Effector memory CD4-positive, alpha-beta T cell (primary cell): ENCODE measurements around the gene ST8SIA4.
A peak's percentile ranks its signal among the peaks of the same experiment; 100 is the strongest.
"Not testable (repeated sequence)": the region's sequence is repeated elsewhere in the genome, so short reads cannot be mapped to it uniquely, and the experiment has no call there.

Experiments
- DNase-seq, 3 donors: peaks; one replicate each; pipeline ENCODE4 v3.0.0-alpha.2; 2020
- H3K27ac ChIP-seq: 2 replicates; pipeline ENCODE4 v1.7.0; 2013; ENCODE audit warnings: mild to moderate bottlenecking, low read length, moderate library complexity; ENCODE audit not compliant: insufficient read depth, poor library complexity, severe bottlenecking
- H3K27me3 ChIP-seq: replicated peaks from 2 replicates; pipeline ENCODE4 v1.7.0; 2013; ENCODE audit warnings: mild to moderate bottlenecking, low read length; ENCODE audit not compliant: insufficient read depth, control insufficient read depth, poor library complexity, severe bottlenecking
- H3K36me3 ChIP-seq: 2 replicates; pipeline ENCODE4 v1.7.0; 2013; ENCODE audit warnings: mild to moderate bottlenecking, low read length, moderate library complexity; ENCODE audit not compliant: control insufficient read depth, insufficient read depth
- H3K4me1 ChIP-seq: 2 replicates; pipeline ENCODE4 v1.7.0; 2013; ENCODE audit warnings: low read length, mild to moderate bottlenecking; ENCODE audit not compliant: control insufficient read depth, insufficient read depth, poor library complexity, severe bottlenecking
- H3K4me3 ChIP-seq: 2 replicates; pipeline ENCODE4 v1.7.0; 2013; ENCODE audit warnings: low read length, low read depth, mild to moderate bottlenecking; ENCODE audit not compliant: insufficient read depth, poor library complexity, severe bottlenecking
- H3K9me3 ChIP-seq: 2 replicates; pipeline ENCODE4 v1.7.0; 2013; ENCODE audit warnings: mild to moderate bottlenecking, low read length, moderate library complexity; ENCODE audit not compliant: control insufficient read depth

Gene ST8SIA4

DNA sequence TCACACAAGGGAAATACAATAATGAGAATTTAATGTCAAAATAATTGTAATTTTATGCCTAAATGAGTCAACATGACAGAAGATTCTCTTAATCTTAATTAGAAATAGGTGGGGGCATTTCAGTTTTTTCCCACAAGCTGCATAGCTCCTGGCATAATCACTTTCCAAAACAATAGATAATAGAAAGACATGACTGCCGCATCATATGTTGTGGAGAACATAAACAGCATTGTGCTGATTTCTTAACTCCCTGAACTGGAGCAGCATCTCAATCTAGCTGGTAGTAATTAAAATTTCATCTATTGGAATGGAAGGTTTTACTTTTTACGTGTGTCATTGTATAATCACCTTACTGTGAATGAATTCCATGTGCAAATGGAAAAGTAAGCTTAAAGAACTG, 112.1 kb downstream of the ST8SIA4 start:
- Histone ChIP-seq H3K36me3 (no peaks in the 10 kb centered on the region), H3K9me3 (no peaks in the 10 kb centered on the region), H3K4me1 (no peaks in the 10 kb centered on the region), H3K27me3 (no peaks in the 10 kb centered on the region), H3K4me3 (no peak overlapping the region), H3K27ac (no peak overlapping the region)
- DNase-seq: no peak

DNA sequence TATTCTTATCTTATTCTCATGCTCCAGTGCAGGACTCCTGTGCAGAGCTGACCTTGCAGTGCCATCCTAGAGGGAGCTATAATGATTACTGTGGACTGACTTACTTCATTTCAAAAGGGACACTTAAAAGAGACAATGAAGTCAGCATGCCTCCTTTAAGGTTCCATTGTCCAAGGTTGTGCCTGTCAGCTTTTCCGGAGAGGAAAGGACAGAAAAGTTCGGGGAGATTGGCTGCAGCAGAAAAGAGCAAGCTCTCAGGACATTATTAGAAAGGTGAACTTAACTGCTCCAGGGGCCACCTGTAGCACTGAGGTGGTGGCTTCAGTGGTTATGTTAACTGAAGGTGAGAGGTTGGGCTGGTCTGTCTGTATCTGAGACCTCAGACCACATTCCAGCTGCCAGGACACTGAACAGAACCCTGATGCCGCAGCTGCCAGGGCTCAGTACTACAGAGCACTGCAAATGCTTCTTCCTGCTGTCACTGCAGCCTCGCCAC, 112.9 kb downstream of the ST8SIA4 start:
- DNase-seq: no peak
- Histone ChIP-seq H3K27me3 (no peaks in the 10 kb centered on the region), H3K4me1 (no peaks in the 10 kb centered on the region), H3K36me3 (no peaks in the 10 kb centered on the region), H3K4me3 (no peak overlapping the region), H3K9me3 (no peaks in the 10 kb centered on the region), H3K27ac (no peak overlapping the region)

DNA sequence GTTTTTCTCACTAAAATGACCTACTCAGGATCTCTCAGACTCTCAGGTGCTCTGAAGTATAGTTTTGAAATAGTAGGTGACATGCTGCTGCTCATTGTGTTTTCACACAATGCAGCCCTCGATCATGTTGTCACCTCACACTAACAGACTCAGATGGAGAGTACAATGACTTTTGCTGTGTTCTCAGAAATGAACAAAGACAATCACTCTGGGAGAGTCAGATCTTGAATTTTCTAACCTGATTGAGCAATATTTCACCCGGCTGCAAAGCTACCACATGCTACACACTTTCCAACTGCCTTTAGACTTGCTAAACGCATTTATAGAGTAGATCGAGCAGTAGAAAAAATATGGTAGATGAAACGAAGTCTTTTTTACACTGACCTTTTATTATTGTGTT, 113.4 kb downstream of the ST8SIA4 start:
- H3K4me3 ChIP-seq: no peak overlapping the region
- no peaks in the 10 kb centered on the region for H3K36me3 ChIP-seq
- no peak for DNase-seq
- no peaks in the 10 kb centered on the region for H3K9me3 ChIP-seq
- no peaks in the 10 kb centered on the region for H3K27me3 ChIP-seq
- no peaks in the 10 kb centered on the region for H3K4me1 ChIP-seq
- H3K27ac ChIP-seq: no peak overlapping the region

DNA sequence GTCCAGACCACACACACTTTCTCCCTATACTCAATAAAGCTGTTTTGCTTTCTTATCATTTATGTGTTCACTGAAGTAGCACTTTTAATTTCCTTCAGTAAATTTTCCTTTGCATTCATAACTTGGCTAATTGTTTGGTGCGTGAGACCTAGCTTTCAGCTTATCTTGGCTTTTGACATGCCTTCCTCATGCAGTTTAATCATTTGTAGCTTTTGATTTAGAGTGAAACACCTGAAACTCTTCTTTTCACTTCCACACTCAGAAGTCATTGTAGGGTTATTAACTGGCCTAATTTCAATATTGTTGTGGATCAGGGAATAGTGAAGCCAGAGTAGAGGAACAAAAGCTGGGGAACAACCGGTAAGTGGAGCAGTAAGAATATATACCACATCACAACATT, 114.7 kb downstream of the ST8SIA4 start:
- Histone ChIP-seq H3K4me3 (no peak overlapping the region), H3K4me1 (no peaks in the 10 kb centered on the region), H3K36me3 (no peaks in the 10 kb centered on the region), H3K27me3 (no peaks in the 10 kb centered on the region), H3K9me3 (no peaks in the 10 kb centered on the region), H3K27ac (no peak overlapping the region)
- no peak for DNase-seq

GRCh38 chr5:100787648-100788047, 115.4 kb downstream of the ST8SIA4 start:
- H3K27me3 ChIP-seq: no peaks in the 10 kb centered on the region
- H3K4me3 ChIP-seq: no peak overlapping the region
- H3K36me3 ChIP-seq: no peaks in the 10 kb centered on the region
- H3K4me1 ChIP-seq: no peaks in the 10 kb centered on the region
- H3K27ac ChIP-seq: no peak overlapping the region
- no peaks in the 10 kb centered on the region for H3K9me3 ChIP-seq
- no peak for DNase-seq

DNA sequence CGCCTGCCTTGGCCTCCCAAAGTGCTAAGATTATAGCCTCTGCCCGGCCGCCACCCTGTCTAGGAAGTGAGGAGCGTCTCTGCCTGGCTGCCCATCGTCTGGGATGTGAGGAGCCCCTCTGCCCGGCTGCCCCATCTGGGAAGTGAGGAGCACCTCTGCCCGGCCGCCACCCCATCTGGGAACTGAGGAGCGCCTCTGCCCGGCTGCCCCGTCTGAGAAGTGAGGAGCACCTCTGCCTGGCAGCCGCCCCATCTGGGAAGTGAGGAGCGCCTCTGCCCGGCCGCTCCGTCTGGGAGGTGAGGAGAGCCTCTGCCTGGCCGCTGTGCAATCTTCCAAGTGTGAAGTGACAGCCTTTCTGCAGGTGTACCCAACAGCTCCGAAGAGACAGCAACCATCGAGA, 117.5 kb downstream of the ST8SIA4 start:
- DNase-seq, H3K36me3 ChIP-seq, H3K27ac ChIP-seq, H3K27me3 ChIP-seq, H3K4me1 ChIP-seq, H3K4me3 ChIP-seq, H3K9me3 ChIP-seq: not testable (repeated sequence)

DNA sequence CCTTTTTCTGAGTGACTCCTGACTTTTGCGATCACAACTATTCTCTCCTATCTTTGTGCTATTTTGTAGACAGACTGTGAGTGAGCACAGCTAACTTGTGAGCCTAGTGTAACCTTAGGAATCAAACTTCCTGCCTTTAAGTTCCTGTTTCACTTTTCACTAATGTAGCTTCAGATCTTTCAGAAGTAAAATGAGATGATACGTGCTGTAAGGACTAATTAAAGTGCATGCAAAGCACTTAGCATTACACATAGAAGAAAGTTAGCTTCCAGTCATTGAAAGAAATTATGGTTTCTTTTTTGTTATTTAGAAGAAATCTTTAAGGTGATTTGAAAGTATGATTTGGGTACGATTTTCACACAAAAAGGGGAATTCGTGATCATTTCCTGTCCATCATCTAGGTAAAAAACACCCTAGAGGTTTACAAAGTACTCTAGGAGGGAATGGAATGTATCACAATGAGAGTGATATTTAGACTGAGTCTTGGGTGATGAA, 122.7 kb downstream of the ST8SIA4 start:
- DNase-seq: no peak
- H3K36me3 ChIP-seq: no peaks in the 10 kb centered on the region
- H3K4me1 ChIP-seq: no peaks in the 10 kb centered on the region
- H3K9me3 ChIP-seq: no peaks in the 10 kb centered on the region
- peak overlapping the region; percentile 46 for H3K4me3 ChIP-seq
- H3K27me3 ChIP-seq: no peaks in the 10 kb centered on the region
- H3K27ac ChIP-seq: peak overlapping the region; percentile 11

DNA sequence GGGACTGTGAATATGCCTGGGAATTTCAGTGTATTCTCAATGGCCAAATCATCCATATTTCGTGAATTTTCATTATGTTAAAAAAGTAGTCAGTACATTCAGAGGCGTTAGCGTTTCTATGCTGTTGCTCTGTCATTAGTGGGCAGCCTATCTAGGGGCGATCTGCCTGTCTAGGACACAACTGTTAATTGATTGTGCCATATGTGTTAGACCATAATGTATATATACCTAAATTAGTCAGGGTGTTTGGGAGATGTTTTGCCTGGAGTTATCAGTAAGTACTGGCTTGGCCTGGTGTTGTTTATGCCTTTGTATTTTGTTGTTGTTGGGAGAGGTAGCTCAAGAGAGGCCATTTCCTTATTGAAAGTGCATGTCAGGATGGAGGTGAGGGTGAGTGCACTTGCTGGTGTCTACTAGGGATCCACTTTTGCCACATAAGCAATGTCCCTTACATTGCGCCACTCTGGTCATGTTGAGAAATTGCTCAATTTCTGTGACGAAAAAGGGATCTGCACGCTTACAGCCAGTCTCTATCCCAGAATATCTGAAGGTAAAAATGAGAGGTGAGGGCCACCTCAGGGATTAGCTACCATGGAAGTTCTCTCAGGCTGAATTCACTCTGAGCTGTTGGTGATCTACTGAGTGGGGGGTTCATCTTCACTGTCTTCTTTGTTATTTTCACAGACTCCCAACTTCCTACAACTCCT, 123.3 kb downstream of the ST8SIA4 start:
- H3K9me3 ChIP-seq: no peaks in the 10 kb centered on the region
- H3K27ac ChIP-seq: peak overlapping the region; percentile 11
- H3K4me3 ChIP-seq: peak overlapping the region; percentile 46
- DNase-seq: no peak
- no peaks in the 10 kb centered on the region for H3K36me3 ChIP-seq
- H3K4me1 ChIP-seq: no peaks in the 10 kb centered on the region
- H3K27me3 ChIP-seq: no peaks in the 10 kb centered on the region

DNA sequence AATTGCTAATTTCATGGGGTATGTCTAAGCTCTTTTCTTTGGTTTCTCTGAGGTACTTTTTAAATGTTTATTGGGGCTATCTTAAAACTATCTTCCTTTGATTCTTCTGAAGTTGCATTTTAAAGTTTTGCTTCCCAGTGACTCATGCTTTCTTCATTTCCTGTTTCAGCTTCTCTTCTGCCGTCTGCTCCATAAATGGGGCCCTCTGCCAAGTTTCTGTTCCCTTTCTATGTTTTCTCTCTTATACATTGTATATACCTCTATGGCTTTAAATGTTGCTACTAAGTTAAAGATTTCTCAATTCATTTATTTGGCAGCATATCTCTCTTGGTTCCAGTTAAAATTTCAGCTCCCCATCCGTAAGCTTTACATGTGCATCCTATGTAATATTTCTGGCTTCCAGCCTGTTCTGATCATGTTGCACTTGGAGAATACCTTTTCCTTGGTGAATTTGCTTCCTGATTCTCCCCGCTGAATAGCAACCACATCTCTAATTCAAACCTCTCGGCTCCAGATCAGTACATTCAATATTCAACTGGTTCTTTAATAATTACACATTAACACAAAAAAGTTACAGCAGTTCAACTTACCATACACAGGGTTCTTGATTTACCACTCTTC, 125.3 kb downstream of the ST8SIA4 start:
- DNase-seq: no peak
- H3K27me3 ChIP-seq: no peaks in the 10 kb centered on the region
- no peaks in the 10 kb centered on the region for H3K9me3 ChIP-seq
- no peak overlapping the region for H3K27ac ChIP-seq
- H3K4me3 ChIP-seq: no peak overlapping the region
- H3K4me1 ChIP-seq: no peaks in the 10 kb centered on the region
- H3K36me3 ChIP-seq: no peaks in the 10 kb centered on the region

- no peaks in the 10 kb centered on the region for H3K36me3 ChIP-seq
- no peak overlapping the region for H3K4me3 ChIP-seq
- no peak overlapping the region for H3K27ac ChIP-seq
- H3K4me1 ChIP-seq: no peaks in the 10 kb centered on the region
- no peaks in the 10 kb centered on the region for H3K27me3 ChIP-seq
- no peaks in the 10 kb centered on the region for H3K9me3 ChIP-seq
- DNase-seq: no peak
Measured at GRCh38 chr5:100775533-100775855, 127.6 kb downstream of the ST8SIA4 start.
